Measurements from ENCODE around the gene TMEM39B.

The TMEM39B gene

GRCh38 chr1:32100807-32101708, 28.3 kb downstream of the TMEM39B start:
- no peak for TF ChIP-seq CTCF (conservative IDR thresholded peaks at IDR 0.05; ENCODE audit: control insufficient read depth, insufficient read depth, low read depth, low read length)
- no peak overlapping the region for H3K4me3 ChIP-seq (ENCODE audit: control insufficient read depth, low read depth, low read length)
- DNase-seq (ENCODE audit: low read depth), result peak; percentile 71

- no peak for TF ChIP-seq CTCF (conservative IDR thresholded peaks at IDR 0.05; ENCODE audit: control insufficient read depth, insufficient read depth, low read depth, low read length)
These were observed 31.4 kb downstream of the TMEM39B start for GRCh38 chr1:32104127-32104526.

GRCh38 chr1:32105338-32105737, 32.6 kb downstream of the TMEM39B start:
- DNase-seq (ENCODE audit: low read depth), result no peak
- TF ChIP-seq CTCF (conservative IDR thresholded peaks at IDR 0.05; ENCODE audit: control insufficient read depth, insufficient read depth, low read depth, low read length), result no peak
- no peak overlapping the region for H3K4me3 ChIP-seq (ENCODE audit: control insufficient read depth, low read depth, low read length)

More at GRCh38 chr1:32104127-32104526, 31.4 kb downstream of the TMEM39B start:
- no peak overlapping the region for H3K4me3 ChIP-seq (ENCODE audit: control insufficient read depth, low read depth, low read length)
- DNase-seq (ENCODE audit: low read depth), result no peak

GRCh38 chr1:32106663-32107275, 34.0 kb downstream of the TMEM39B start:
- TF ChIP-seq CTCF (conservative IDR thresholded peaks at IDR 0.05; ENCODE audit: control insufficient read depth, insufficient read depth, low read depth, low read length), result no peak
- no peak for DNase-seq (ENCODE audit: low read depth)
- H3K4me3 ChIP-seq (ENCODE audit: control insufficient read depth, low read depth, low read length), result no peak overlapping the region

GRCh38 chr1:32107742-32108661, 35.3 kb downstream of the TMEM39B start, which contains the start of gene KPNA6:
KPNA6 (plus strand) TSS chr1:32108056; CDS start chr1:32108131, 75 bp downstream.
- TF ChIP-seq CTCF (conservative IDR thresholded peaks at IDR 0.05; ENCODE audit: control insufficient read depth, insufficient read depth, low read depth, low read length), result no peak
- peak; percentile 97 for DNase-seq (ENCODE audit: low read depth)
- peak within 1 kb of the TSS; percentile 97 for H3K4me3 ChIP-seq (ENCODE audit: control insufficient read depth, low read depth, low read length)

GRCh38 chr1:32111040-32111623, 38.4 kb downstream of the TMEM39B start:
- no peak for DNase-seq (ENCODE audit: low read depth)
- TF ChIP-seq CTCF (conservative IDR thresholded peaks at IDR 0.05; ENCODE audit: control insufficient read depth, insufficient read depth, low read depth, low read length), result no peak
- H3K4me3 ChIP-seq (ENCODE audit: control insufficient read depth, low read depth, low read length), result no peak overlapping the region
